K562 (cell line): ENCODE data around the gene SIKE1. TPM values are rescaled to one million over a fixed set of nuclear protein-coding genes. Genes with fewer than 3 reads are reported as not detected.

Experiments used
- ATF7 ChIP-seq: fragments of 450-650 bp; IDR thresholded peaks from 2 replicates; pipeline ENCODE4 v1.7.1; 2014; ENCODE audit warnings: mild to moderate bottlenecking, moderate library complexity
- CREBBP ChIP-seq: IDR thresholded peaks from one replicate; pipeline ENCODE4 v1.6.1; 2012; ENCODE audit warnings: low read depth, mild to moderate bottlenecking, control low read depth, inconsistent platforms, low read length
- CUX1 ChIP-seq: fragments of 200-800 bp; sonication (Bioruptor generic); IDR thresholded peaks from 2 replicates; pipeline ENCODE4 v1.6.1; 2016; ENCODE audit warnings: missing genetic modification characterization, missing compliant biosample characterization
- DACH1 ChIP-seq: fragments of 450-650 bp; IDR thresholded peaks from 2 replicates; pipeline ENCODE4 v1.6.1; 2018; ENCODE audit not compliant: partially characterized antibody
- E2F1 ChIP-seq: sonication (generic); formaldehyde crosslinking; IDR thresholded peaks from 2 replicates; pipeline ENCODE4 v1.8.1; 2023; ENCODE audit warnings: mild to moderate bottlenecking, missing genetic modification reagents, moderate library complexity
- GATAD2A ChIP-seq: fragments of 450-650 bp; IDR thresholded peaks from 2 replicates; pipeline ENCODE4 v1.6.1; 2017
- HSF4 ChIP-seq: fragments of 250-450 bp; sonication (Bioruptor Pico); IDR thresholded peaks from 2 replicates; pipeline ENCODE4 v2.1.2; 2022; ENCODE audit warnings: mild to moderate bottlenecking, moderate library complexity, borderline replicate concordance
- KAT7 ChIP-seq: sonication (generic); formaldehyde crosslinking; IDR thresholded peaks from 2 replicates; pipeline ENCODE4 v1.8.0; 2022; ENCODE audit warnings: missing genetic modification reagents, mild to moderate bottlenecking, borderline replicate concordance
- KDM2B ChIP-seq: fragments of 250-450 bp; sonication (Bioruptor Pico); IDR thresholded peaks from 2 replicates; pipeline ENCODE4 v1.8.0; 2021; ENCODE audit warnings: mild to moderate bottlenecking, moderate library complexity
- KLF10 ChIP-seq: fragments of 250-450 bp; sonication (Bioruptor Pico); IDR thresholded peaks from 2 replicates; pipeline ENCODE4 v1.6.1; 2021; ENCODE audit warnings: matching md5 sums
- MBD1 ChIP-seq: fragments of 250-450 bp; sonication (Bioruptor Pico); IDR thresholded peaks from 2 replicates; pipeline ENCODE4 v1.8.0; 2022; ENCODE audit warnings: inconsistent platforms
- NCOA6 ChIP-seq: fragments of 450-650 bp; IDR thresholded peaks from 2 replicates; pipeline ENCODE4 v1.6.1; 2017; ENCODE audit warnings: mild to moderate bottlenecking
- SRF ChIP-seq, 2 experiments: fragments of 250-450, 450-650 bp in 1 of 2; sonication (Bioruptor Pico) in 1 of 2; sonication (generic) in 1 of 2; formaldehyde crosslinking; IDR thresholded peaks; 2 replicates each; pipeline versions ENCODE4 v1.5.0 to v1.5.1; 2020 to 2022; ENCODE audit warnings: mild to moderate bottlenecking in 1 of 2, missing genetic modification reagents in 1 of 2
- ZEB2 ChIP-seq: fragments of 450-650 bp; IDR thresholded peaks from 2 replicates; pipeline ENCODE4 v1.6.1; 2016
- ZFP91 ChIP-seq: sonication (generic); formaldehyde crosslinking; IDR thresholded peaks from 2 replicates; pipeline ENCODE4 v1.8.0; 2022; ENCODE audit warnings: mild to moderate bottlenecking, missing genetic modification reagents
- ZNF445 ChIP-seq: fragments of 250-450 bp; sonication (Bioruptor Pico); IDR thresholded peaks from 2 replicates; pipeline ENCODE4 v1.4.0; 2020; ENCODE audit warnings: low read depth, mild to moderate bottlenecking, moderate library complexity
- ZNF583 ChIP-seq: fragments of 250-450 bp; sonication (Bioruptor Pico); IDR thresholded peaks from 2 replicates; pipeline ENCODE4 v1.4.0; 2020
- ZNF586 ChIP-seq: fragments of 450-650 bp; formaldehyde crosslinking; conservative IDR thresholded peaks from 2 replicates; pipeline ENCODE4 v1.4.0; 2020; ENCODE audit warnings: mild to moderate bottlenecking, moderate library complexity
- ZNF717 ChIP-seq: fragments of 250-450 bp; sonication (Bioruptor Pico); IDR thresholded peaks from 2 replicates; pipeline ENCODE4 v1.5.0; 2021
- polyA plus RNA-seq, 8 experiments: library from polyadenylated mRNA; depleted of rRNA in 4 of 8; stranded (reverse) in 5 of 8; unstranded in 3 of 8; fragments of >200 nt; fragmentation: Nextera tagmentation in 2 of 8; fragmentation: Illumina TruSeq in 1 of 8; extraction: Ambion mirVana in 2 of 8; extraction: Trizol in 1 of 8; gene quantifications; 2 replicates each; pipeline versions ENCODE4 v1.2.1 to v1.2.3, GENCODE V29; 2011 to 2014; ENCODE audit warnings: inconsistent platforms in 1 of 8, missing spikeins in 1 of 8
- total RNA-seq, 7 experiments: library from RNA; depleted of rRNA in 6 of 7; stranded (reverse); fragments of >200 nt in 6 of 7; fragmentation: Illumina TruSeq in 2 of 7; extraction: Trizol in 2 of 7; gene quantifications; 2 replicates each; pipeline versions ENCODE4 v1.2.1 to v1.2.3, GENCODE V29; 2011 to 2021; ENCODE audit warnings: low replicate concordance in 1 of 7

Gene SIKE1
- total and polyA plus RNA-seq, 9 of the 15 experiments (the other 6 are each of a cell fraction or from before 2014, with no cell fraction given) = 21.8 to 144 (median 76.3) TPM

- TF ChIP-seq KAT7 (CRISPR knock-in tag) (peak; percentile 69; the same call in 1 of the 2 replicates), CUX1 (CRISPR knock-in tag) (no peak), ZNF583 (CRISPR knock-in tag) (no peak; the same call in 1 of the 2 replicates), KDM2B (CRISPR knock-in tag) (no peak), E2F1 (CRISPR knock-in tag) (peak; percentile 24; the same call in 1 of the 2 replicates), ZNF445 (no peak), ATF7 (peak; percentile 91), ZNF586 (CRISPR knock-in tag) (no peak), ZNF717 (CRISPR knock-in tag) (no peak), CREBBP (no peak), DACH1 (no peak), HSF4 (CRISPR knock-in tag) (no peak), KLF10 (CRISPR knock-in tag) (no peak), GATAD2A (no peak), NCOA6 (no peak), ZEB2 (0 out of 2 replicates have a peak, but pooled peaks have one; percentile 10), MBD1 (no peak), SRF (CRISPR knock-in tag; IDR thresholded peaks at IDR 0.05) (peak in 1 of 2 experiments; percentile 77; a peak in 1 of 4 replicates), ZFP91 (CRISPR knock-in tag) (no peak)
These were observed at the start of gene SIKE1 (continued) for GRCh38 chr1:114780344-114781226.
